WTC11 (cell line): ENCODE data around the gene GZMB. TPM values are rescaled to one million over a fixed set of nuclear protein-coding genes. Genes with fewer than 3 reads are reported as not detected.

Source experiments
- ATAC-seq: fragments of 200-7000 bp; cut with Tn5 transposase; 2 replicates; pipeline ENCODE4 v1.10.0; 2021; ENCODE audit warnings: mild to moderate bottlenecking, moderate library complexity
- CTCF ChIA-PET: fragments of 300-600 bp; sonication (Branson Sonifier 250); formaldehyde crosslinking; loops from one replicate; lab custom pipeline; 2021; ENCODE audit warnings: antibody characterized with exemption; lab: Charles Lee
- POLR2A ChIA-PET: fragments of 350-600 bp; sonication (Branson Sonifier 250); formaldehyde crosslinking; loops from one replicate; lab custom pipeline; 2021; ENCODE audit warnings: antibody characterized with exemption; lab: Charles Lee
- DNase-seq: peaks from one replicate; pipeline ENCODE4 v3.0.0; 2021; ENCODE audit warnings: low spot score
- H3K27ac Mint-ChIP-seq: 2 replicates; pipeline ENCODE4 v1.8.0; 2021; ENCODE audit warnings: mixed read lengths
- H3K27me3 Mint-ChIP-seq: 2 replicates; pipeline ENCODE4 v1.8.0; 2021; ENCODE audit warnings: low read depth, mild to moderate bottlenecking, moderate library complexity, mixed read lengths
- H3K36me3 Mint-ChIP-seq: 2 replicates; pipeline ENCODE4 v1.8.0; 2021; ENCODE audit warnings: mixed read lengths
- H3K4me1 Mint-ChIP-seq: 2 replicates; pipeline ENCODE4 v1.8.0; 2022; ENCODE audit warnings: mixed read lengths
- H3K4me3 Mint-ChIP-seq: 2 replicates; pipeline ENCODE4 v1.8.0; 2021; ENCODE audit warnings: mild to moderate bottlenecking, moderate library complexity, mixed read lengths
- H3K9me3 Mint-ChIP-seq: 2 replicates; pipeline ENCODE4 v1.8.0; 2021; ENCODE audit warnings: mixed read lengths
- CREB1 ChIP-seq: sonication (generic); formaldehyde crosslinking; IDR thresholded peaks from 2 replicates; pipeline ENCODE4 v1.8.0; 2023; ENCODE audit warnings: mild to moderate bottlenecking, missing genetic modification reagents
- ERG ChIP-seq: fragments of 250-450 bp; sonication (Bioruptor Pico); IDR thresholded peaks from 2 replicates; pipeline ENCODE4 v1.8.0; 2021; ENCODE audit warnings: mild to moderate bottlenecking
- ESRRA ChIP-seq: sonication (generic); formaldehyde crosslinking; IDR thresholded peaks from 2 replicates; pipeline ENCODE4 v1.8.1; 2022; ENCODE audit warnings: mild to moderate bottlenecking, missing genetic modification reagents, borderline replicate concordance
- FOXP1 ChIP-seq: sonication (generic); formaldehyde crosslinking; IDR thresholded peaks from 2 replicates; pipeline ENCODE4 v1.8.0; 2022; ENCODE audit warnings: missing genetic modification reagents, mild to moderate bottlenecking, moderate library complexity, borderline replicate concordance
- JUN ChIP-seq: sonication (generic); formaldehyde crosslinking; IDR thresholded peaks from 2 replicates; pipeline ENCODE4 v1.8.0; 2023; ENCODE audit warnings: mild to moderate bottlenecking, missing genetic modification reagents
- NFYB ChIP-seq: sonication (generic); formaldehyde crosslinking; conservative IDR thresholded peaks from 2 replicates; pipeline ENCODE4 v1.8.0; 2022; ENCODE audit warnings: low read depth, missing genetic modification reagents
- NR3C1 ChIP-seq: sonication (generic); formaldehyde crosslinking; conservative IDR thresholded peaks from 2 replicates; pipeline ENCODE4 v1.8.1; 2023; ENCODE audit warnings: low read depth, mild to moderate bottlenecking, missing genetic modification reagents
- SMAD4 ChIP-seq: sonication (generic); formaldehyde crosslinking; IDR thresholded peaks from 2 replicates; pipeline ENCODE4 v1.8.0; 2022; ENCODE audit warnings: mild to moderate bottlenecking, missing genetic modification reagents
- SOX15 ChIP-seq: fragments of 250-450 bp; sonication (Bioruptor Pico); IDR thresholded peaks from 2 replicates; pipeline ENCODE4 v1.9.0; 2021; ENCODE audit warnings: mild to moderate bottlenecking
- SP1 ChIP-seq: sonication (generic); formaldehyde crosslinking; conservative IDR thresholded peaks from 2 replicates; pipeline ENCODE4 v1.8.1; 2022; ENCODE audit warnings: missing genetic modification reagents
- TCF7 ChIP-seq: sonication (generic); formaldehyde crosslinking; IDR thresholded peaks from 2 replicates; pipeline ENCODE4 v1.8.0; 2022; ENCODE audit warnings: mild to moderate bottlenecking, low read depth, missing genetic modification reagents, moderate library complexity
- ZNF121 ChIP-seq: sonication (generic); formaldehyde crosslinking; IDR thresholded peaks from 2 replicates; pipeline ENCODE4 v1.8.0; 2023; ENCODE audit warnings: missing genetic modification reagents
- ZNF219 ChIP-seq: sonication (generic); formaldehyde crosslinking; IDR thresholded peaks from 2 replicates; pipeline ENCODE4 v1.8.0; 2023; ENCODE audit warnings: missing genetic modification reagents, mild to moderate bottlenecking, borderline replicate concordance
- total RNA-seq: library from RNA; stranded (reverse); gene quantifications from 3 replicates; pipeline ENCODE4 v1.2.3, GENCODE V29; 2021
- TF ChIP-seq, protein P1 (sequence below): sonication (generic); formaldehyde crosslinking; IDR thresholded peaks from 2 replicates; pipeline ENCODE4 v1.8.1; 2023; ENCODE audit warnings: mild to moderate bottlenecking, moderate library complexity, missing genetic modification reagents
- TF ChIP-seq, protein P2 (sequence below): sonication (generic); formaldehyde crosslinking; conservative IDR thresholded peaks from 2 replicates; pipeline ENCODE4 v1.8.1; 2023; ENCODE audit warnings: mild to moderate bottlenecking, low read depth, missing genetic modification reagents, moderate library complexity
- TF ChIP-seq, protein P3 (sequence below): sonication (generic); formaldehyde crosslinking; IDR thresholded peaks from 2 replicates; pipeline ENCODE4 v1.8.0; 2023; ENCODE audit warnings: missing genetic modification reagents
- TF ChIP-seq, protein P4 (sequence below): sonication (generic); formaldehyde crosslinking; IDR thresholded peaks from 2 replicates; pipeline ENCODE4 v1.8.1; 2023; ENCODE audit warnings: mild to moderate bottlenecking, missing genetic modification reagents
- TF ChIP-seq, protein P5 (sequence below): sonication (generic); formaldehyde crosslinking; IDR thresholded peaks from 2 replicates; pipeline ENCODE4 v1.8.0; 2022; ENCODE audit warnings: mild to moderate bottlenecking, missing genetic modification reagents
- TF ChIP-seq, protein P6 (sequence below): sonication (generic); formaldehyde crosslinking; IDR thresholded peaks from 2 replicates; pipeline ENCODE4 v1.8.0; 2023; ENCODE audit warnings: mild to moderate bottlenecking, missing genetic modification reagents
- TF ChIP-seq, protein P7 (sequence below): sonication (generic); formaldehyde crosslinking; IDR thresholded peaks from 2 replicates; pipeline ENCODE4 v1.8.1; 2022; ENCODE audit warnings: mild to moderate bottlenecking, missing genetic modification reagents, moderate library complexity, borderline replicate concordance

The GZMB gene
- total RNA-seq, 1 experiment from 2014 or later: 0.68 TPM

- TF ChIP-seq, protein P1, sequence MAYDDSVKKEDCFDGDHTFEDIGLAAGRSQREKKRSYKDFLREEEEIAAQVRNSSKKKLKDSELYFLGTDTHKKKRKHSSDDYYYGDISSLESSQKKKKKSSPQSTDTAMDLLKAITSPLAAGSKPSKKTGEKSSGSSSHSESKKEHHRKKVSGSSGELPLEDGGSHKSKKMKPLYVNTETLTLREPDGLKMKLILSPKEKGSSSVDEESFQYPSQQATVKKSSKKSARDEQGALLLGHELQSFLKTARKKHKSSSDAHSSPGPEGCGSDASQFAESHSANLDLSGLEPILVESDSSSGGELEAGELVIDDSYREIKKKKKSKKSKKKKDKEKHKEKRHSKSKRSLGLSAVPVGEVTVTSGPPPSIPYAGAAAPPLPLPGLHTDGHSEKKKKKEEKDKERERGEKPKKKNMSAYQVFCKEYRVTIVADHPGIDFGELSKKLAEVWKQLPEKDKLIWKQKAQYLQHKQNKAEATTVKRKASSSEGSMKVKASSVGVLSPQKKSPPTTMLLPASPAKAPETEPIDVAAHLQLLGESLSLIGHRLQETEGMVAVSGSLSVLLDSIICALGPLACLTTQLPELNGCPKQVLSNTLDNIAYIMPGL (CRISPR knock-in tag): no peak
- TF ChIP-seq TCF7: no peak
Measured at GRCh38 chr14:24630872-24631477, 3.0 kb downstream of the GZMB start (continued).

GRCh38 chr14:24630087-24630871, 3.7 kb downstream of the GZMB start:
- Mint-ChIP-seq H3K4me1 (no peaks in the 10 kb centered on the region), H3K36me3 (no peaks in the 10 kb centered on the region), H3K27ac (no peak overlapping the region), H3K27me3 (no peaks in the 10 kb centered on the region; the same call in 1 of the 2 replicates), H3K4me3 (no peak overlapping the region), H3K9me3 (no peaks in the 10 kb centered on the region; the same call in 1 of the 2 replicates)
- ATAC-seq (no peak), DNase-seq (no peak)
- ChIA-PET POLR2A (no interaction called here), CTCF (no interaction called here)
- TF ChIP-seq TCF7 (no peak), CREB1 (no peak), ESRRA (CRISPR knock-in tag) (no peak), SMAD4 (CRISPR knock-in tag) (no peak), JUN (CRISPR knock-in tag) (no peak), SP1 (CRISPR knock-in tag) (no peak), FOXP1 (no peak), ZNF121 (CRISPR knock-in tag) (no peak), NFYB (CRISPR knock-in tag) (no peak), ERG (no peak), ZNF219 (CRISPR knock-in tag) (no peak), NR3C1 (CRISPR knock-in tag) (no peak), SOX15 (CRISPR knock-in tag) (no peak)
- TF ChIP-seq, protein P2, sequence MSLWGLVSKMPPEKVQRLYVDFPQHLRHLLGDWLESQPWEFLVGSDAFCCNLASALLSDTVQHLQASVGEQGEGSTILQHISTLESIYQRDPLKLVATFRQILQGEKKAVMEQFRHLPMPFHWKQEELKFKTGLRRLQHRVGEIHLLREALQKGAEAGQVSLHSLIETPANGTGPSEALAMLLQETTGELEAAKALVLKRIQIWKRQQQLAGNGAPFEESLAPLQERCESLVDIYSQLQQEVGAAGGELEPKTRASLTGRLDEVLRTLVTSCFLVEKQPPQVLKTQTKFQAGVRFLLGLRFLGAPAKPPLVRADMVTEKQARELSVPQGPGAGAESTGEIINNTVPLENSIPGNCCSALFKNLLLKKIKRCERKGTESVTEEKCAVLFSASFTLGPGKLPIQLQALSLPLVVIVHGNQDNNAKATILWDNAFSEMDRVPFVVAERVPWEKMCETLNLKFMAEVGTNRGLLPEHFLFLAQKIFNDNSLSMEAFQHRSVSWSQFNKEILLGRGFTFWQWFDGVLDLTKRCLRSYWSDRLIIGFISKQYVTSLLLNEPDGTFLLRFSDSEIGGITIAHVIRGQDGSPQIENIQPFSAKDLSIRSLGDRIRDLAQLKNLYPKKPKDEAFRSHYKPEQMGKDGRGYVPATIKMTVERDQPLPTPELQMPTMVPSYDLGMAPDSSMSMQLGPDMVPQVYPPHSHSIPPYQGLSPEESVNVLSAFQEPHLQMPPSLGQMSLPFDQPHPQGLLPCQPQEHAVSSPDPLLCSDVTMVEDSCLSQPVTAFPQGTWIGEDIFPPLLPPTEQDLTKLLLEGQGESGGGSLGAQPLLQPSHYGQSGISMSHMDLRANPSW (CRISPR knock-in tag): no peak
- TF ChIP-seq, protein P3, sequence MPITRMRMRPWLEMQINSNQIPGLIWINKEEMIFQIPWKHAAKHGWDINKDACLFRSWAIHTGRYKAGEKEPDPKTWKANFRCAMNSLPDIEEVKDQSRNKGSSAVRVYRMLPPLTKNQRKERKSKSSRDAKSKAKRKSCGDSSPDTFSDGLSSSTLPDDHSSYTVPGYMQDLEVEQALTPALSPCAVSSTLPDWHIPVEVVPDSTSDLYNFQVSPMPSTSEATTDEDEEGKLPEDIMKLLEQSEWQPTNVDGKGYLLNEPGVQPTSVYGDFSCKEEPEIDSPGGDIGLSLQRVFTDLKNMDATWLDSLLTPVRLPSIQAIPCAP: no peak
- TF ChIP-seq, protein P4, sequence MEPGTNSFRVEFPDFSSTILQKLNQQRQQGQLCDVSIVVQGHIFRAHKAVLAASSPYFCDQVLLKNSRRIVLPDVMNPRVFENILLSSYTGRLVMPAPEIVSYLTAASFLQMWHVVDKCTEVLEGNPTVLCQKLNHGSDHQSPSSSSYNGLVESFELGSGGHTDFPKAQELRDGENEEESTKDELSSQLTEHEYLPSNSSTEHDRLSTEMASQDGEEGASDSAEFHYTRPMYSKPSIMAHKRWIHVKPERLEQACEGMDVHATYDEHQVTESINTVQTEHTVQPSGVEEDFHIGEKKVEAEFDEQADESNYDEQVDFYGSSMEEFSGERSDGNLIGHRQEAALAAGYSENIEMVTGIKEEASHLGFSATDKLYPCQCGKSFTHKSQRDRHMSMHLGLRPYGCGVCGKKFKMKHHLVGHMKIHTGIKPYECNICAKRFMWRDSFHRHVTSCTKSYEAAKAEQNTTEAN (CRISPR knock-in tag): no peak
- TF ChIP-seq, protein P5, sequence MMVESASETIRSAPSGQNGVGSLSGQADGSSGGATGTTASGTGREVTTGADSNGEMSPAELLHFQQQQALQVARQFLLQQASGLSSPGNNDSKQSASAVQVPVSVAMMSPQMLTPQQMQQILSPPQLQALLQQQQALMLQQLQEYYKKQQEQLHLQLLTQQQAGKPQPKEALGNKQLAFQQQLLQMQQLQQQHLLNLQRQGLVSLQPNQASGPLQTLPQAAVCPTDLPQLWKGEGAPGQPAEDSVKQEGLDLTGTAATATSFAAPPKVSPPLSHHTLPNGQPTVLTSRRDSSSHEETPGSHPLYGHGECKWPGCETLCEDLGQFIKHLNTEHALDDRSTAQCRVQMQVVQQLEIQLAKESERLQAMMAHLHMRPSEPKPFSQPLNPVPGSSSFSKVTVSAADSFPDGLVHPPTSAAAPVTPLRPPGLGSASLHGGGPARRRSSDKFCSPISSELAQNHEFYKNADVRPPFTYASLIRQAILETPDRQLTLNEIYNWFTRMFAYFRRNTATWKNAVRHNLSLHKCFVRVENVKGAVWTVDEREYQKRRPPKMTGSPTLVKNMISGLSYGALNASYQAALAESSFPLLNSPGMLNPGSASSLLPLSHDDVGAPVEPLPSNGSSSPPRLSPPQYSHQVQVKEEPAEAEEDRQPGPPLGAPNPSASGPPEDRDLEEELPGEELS (CRISPR knock-in tag): no peak
- TF ChIP-seq, protein P6, sequence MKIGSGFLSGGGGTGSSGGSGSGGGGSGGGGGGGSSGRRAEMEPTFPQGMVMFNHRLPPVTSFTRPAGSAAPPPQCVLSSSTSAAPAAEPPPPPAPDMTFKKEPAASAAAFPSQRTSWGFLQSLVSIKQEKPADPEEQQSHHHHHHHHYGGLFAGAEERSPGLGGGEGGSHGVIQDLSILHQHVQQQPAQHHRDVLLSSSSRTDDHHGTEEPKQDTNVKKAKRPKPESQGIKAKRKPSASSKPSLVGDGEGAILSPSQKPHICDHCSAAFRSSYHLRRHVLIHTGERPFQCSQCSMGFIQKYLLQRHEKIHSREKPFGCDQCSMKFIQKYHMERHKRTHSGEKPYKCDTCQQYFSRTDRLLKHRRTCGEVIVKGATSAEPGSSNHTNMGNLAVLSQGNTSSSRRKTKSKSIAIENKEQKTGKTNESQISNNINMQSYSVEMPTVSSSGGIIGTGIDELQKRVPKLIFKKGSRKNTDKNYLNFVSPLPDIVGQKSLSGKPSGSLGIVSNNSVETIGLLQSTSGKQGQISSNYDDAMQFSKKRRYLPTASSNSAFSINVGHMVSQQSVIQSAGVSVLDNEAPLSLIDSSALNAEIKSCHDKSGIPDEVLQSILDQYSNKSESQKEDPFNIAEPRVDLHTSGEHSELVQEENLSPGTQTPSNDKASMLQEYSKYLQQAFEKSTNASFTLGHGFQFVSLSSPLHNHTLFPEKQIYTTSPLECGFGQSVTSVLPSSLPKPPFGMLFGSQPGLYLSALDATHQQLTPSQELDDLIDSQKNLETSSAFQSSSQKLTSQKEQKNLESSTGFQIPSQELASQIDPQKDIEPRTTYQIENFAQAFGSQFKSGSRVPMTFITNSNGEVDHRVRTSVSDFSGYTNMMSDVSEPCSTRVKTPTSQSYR (CRISPR knock-in tag): no peak
- TF ChIP-seq, protein P7, sequence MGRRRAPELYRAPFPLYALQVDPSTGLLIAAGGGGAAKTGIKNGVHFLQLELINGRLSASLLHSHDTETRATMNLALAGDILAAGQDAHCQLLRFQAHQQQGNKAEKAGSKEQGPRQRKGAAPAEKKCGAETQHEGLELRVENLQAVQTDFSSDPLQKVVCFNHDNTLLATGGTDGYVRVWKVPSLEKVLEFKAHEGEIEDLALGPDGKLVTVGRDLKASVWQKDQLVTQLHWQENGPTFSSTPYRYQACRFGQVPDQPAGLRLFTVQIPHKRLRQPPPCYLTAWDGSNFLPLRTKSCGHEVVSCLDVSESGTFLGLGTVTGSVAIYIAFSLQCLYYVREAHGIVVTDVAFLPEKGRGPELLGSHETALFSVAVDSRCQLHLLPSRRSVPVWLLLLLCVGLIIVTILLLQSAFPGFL (CRISPR knock-in tag): no peak
